ENCODE results near the gene FOLR3.
A peak's percentile ranks its signal among the peaks of the same experiment; 100 is the strongest.
"Not testable (repeated sequence)": the region's sequence is repeated elsewhere in the genome, so short reads cannot be mapped to it uniquely, and the experiment has no call there.

FOLR3 gene

DNA sequence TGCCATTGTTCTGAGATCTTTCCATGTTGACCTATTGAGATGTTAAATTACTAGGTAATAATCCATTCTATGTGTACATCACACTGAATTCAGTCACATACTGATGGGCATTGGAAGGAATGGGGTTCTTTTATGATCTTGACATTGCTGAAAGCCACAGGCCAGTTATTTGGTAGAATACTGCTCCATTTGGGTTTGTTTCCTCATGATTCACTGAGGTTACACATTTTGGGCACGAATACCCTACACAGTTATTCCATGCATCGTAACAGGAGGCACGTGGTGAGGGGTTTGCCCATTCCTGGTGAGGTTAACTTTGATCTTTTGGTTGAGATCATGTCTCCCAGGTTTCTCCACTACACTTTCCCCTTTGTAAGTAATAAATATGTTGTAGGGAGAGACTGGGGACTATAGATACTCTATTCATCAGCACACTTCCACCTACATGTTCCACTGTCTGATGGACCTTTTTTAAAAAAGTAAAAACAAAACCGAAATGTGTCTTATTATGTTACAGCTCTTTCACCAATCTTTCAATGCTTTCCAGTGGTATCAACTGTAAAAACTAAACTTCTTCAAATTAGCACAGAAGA lies 44.4 kb downstream of the FOLR3 start:
- no peak overlapping the region for H3K4me3 ChIP-seq (ENCODE audit: low read length)
- TF ChIP-seq, protein P1, sequence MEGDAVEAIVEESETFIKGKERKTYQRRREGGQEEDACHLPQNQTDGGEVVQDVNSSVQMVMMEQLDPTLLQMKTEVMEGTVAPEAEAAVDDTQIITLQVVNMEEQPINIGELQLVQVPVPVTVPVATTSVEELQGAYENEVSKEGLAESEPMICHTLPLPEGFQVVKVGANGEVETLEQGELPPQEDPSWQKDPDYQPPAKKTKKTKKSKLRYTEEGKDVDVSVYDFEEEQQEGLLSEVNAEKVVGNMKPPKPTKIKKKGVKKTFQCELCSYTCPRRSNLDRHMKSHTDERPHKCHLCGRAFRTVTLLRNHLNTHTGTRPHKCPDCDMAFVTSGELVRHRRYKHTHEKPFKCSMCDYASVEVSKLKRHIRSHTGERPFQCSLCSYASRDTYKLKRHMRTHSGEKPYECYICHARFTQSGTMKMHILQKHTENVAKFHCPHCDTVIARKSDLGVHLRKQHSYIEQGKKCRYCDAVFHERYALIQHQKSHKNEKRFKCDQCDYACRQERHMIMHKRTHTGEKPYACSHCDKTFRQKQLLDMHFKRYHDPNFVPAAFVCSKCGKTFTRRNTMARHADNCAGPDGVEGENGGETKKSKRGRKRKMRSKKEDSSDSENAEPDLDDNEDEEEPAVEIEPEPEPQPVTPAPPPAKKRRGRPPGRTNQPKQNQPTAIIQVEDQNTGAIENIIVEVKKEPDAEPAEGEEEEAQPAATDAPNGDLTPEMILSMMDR (conservative IDR thresholded peaks at IDR 0.05; ENCODE audit: low read depth, low read length), result no peak
- no peak for DNase-seq (ENCODE audit: low read depth)

DNA sequence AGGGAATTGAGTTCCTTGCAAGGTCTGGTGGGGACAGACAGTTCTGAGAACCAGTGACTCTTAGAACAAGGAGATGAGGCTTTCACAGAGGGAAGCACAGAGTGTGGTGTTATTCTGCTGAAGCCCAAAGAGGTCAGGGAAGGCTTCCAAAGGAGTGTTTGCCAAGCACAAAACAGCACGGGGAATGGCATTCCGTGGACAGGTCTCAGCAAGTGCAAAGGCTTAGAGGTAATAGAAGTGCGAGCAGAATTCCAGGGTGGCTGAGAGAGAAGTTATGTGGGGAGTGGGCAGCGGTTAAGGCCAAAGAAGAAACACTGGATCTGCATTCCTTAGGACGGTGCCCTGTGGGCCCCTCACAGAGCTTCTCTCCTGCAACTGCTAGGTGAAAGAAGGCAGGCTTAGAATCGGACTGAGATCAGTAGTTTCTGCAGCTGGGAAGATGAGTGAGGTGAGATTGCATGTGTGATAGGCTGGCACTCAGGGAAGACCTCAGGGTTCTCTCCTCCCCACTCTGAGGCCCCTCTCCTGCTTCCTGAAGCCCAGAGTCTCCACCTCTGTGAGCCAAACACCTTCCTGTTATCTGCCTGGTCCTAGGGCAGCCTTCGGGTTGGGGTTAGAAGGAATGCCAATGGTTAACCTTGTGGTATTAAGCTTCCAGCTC lies 45.5 kb downstream of the FOLR3 start:
- not testable (repeated sequence) for DNase-seq (ENCODE audit: low read depth)

DNA sequence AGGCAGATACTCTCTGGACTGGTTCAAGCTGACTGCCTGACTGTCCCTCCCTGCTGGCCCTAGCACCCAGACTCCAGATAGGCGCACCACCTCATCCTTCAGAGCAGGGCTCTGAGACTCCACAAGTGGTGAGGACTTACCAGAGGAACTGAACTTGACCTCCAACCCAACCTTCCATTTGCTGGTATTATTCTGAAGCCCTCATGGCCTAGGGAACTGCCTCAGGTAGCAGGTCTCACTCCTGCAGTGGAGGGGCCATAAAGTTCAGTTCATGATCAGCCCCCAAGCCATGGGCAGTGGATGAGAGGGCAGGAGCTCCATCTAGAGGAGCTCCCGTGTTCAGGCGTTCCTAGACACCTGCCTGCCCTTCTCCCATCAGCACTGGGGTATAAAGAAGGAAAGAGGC lies 46.0 kb downstream of the FOLR3 start:
- TF ChIP-seq, protein P1 (conservative IDR thresholded peaks at IDR 0.05; ENCODE audit: low read depth, low read length), result peak; percentile 49
- H3K4me3 ChIP-seq (ENCODE audit: low read length); DNase-seq (ENCODE audit: low read depth): not testable (repeated sequence)

More for the DNA sequence above, 45.5 kb downstream of the FOLR3 start:
- H3K4me3 ChIP-seq (ENCODE audit: low read length), result not testable (repeated sequence)

DNA sequence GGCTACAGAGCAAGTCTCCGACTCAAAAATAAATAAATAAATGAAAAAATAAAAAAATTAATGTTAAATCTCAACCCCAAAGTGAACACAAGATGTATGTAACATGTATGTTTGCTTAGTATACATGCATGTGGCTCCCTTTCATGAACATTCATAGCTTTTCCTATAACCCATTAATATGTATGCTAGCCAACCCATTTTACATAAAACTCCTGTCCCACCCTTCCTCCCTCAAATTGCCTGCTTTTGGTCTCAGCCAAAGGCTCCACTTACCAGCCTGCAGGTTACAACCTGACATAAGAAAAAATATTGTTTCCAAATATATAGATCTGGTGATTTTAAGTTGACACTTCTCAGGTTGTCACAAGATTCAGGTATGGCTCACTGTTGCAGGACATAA lies 52.7 kb downstream of the FOLR3 start:
- DNase-seq (ENCODE audit: low read depth), result no peak
- TF ChIP-seq, protein P1 (conservative IDR thresholded peaks at IDR 0.05; ENCODE audit: low read depth, low read length), result no peak
- no peak overlapping the region for H3K4me3 ChIP-seq (ENCODE audit: low read length)

Data from retinal pigment epithelial cell (primary cell).